GM21447 (cell line): Measurements from ENCODE around the gene CSNK1E.

Source experiments
- ATAC-seq: cut with Tn5 transposase; IDR thresholded peaks from one replicate; pipeline ENCODE4 v1.9.1; 2021; ENCODE audit not compliant: unreplicated experiment

CSNK1E gene

GRCh38 chr22:38335077-38335476 lies 17.8 kb upstream of the CSNK1E start:
- no peak for ATAC-seq

GRCh38 chr22:38327805-38328204 lies 10.6 kb upstream of the CSNK1E start:
- no peak for ATAC-seq

- no peak for ATAC-seq
These were observed 10.2 kb upstream of the CSNK1E start for GRCh38 chr22:38327396-38327795.

- no peak for ATAC-seq
These were observed 8.4 kb upstream of the CSNK1E start for GRCh38 chr22:38325587-38325986.

- no peak for ATAC-seq
These were observed 3.6 kb upstream of the CSNK1E start for GRCh38 chr22:38320605-38321402.

GRCh38 chr22:38318792-38319773 lies 1.9 kb upstream of the CSNK1E start:
- ATAC-seq = no peak

GRCh38 chr22:38317995-38318715 lies 922 bp upstream of the CSNK1E start:
- ATAC-seq = no peak

- ATAC-seq = no peak
These were observed 690 bp downstream of the CSNK1E start for GRCh38 chr22:38316364-38317121.

GRCh38 chr22:38315823-38316363 lies 1.3 kb downstream of the CSNK1E start:
- no peak for ATAC-seq

- ATAC-seq = no peak
These were observed 2.1 kb downstream of the CSNK1E start for GRCh38 chr22:38314933-38315822.

GRCh38 chr22:38314051-38314932 lies 2.9 kb downstream of the CSNK1E start:
- ATAC-seq = no peak

- no peak for ATAC-seq
These were observed 3.8 kb downstream of the CSNK1E start for GRCh38 chr22:38313384-38313955.

GRCh38 chr22:38312261-38312800 lies 4.9 kb downstream of the CSNK1E start:
- no peak for ATAC-seq

GRCh38 chr22:38311323-38311620 lies 6.0 kb downstream of the CSNK1E start:
- ATAC-seq = no peak

GRCh38 chr22:38310518-38311322 lies 6.5 kb downstream of the CSNK1E start:
- no peak for ATAC-seq

GRCh38 chr22:38309614-38310517 lies 7.4 kb downstream of the CSNK1E start:
- no peak for ATAC-seq
